B cell (primary cell): ENCODE results near the gene BMPR1A. TPM values are rescaled to one million over a fixed set of nuclear protein-coding genes. Genes with fewer than 3 reads are reported as not detected.

ENCODE experiments used
- ATAC-seq: fragments of 200-7000 bp; cut with Tn5 transposase; one replicate; pipeline ENCODE4 v1.10.0; 2021; ENCODE audit warnings: low read depth, mild to moderate bottlenecking, moderate number of reproducible peaks, moderate library complexity
- CTCF ChIA-PET: fragments of 350-600 bp; sonication (Branson Sonifier 250); formaldehyde crosslinking; loops from one replicate; lab custom pipeline; 2021; ENCODE audit warnings: antibody characterized with exemption, inconsistent platforms; lab: Charles Lee
- POLR2A ChIA-PET: fragments of 350-600 bp; sonication (Branson Sonifier 250); formaldehyde crosslinking; loops from one replicate; lab custom pipeline; 2021; ENCODE audit warnings: antibody characterized with exemption; lab: Charles Lee
- DNase-seq: peaks from one replicate; pipeline ENCODE4 v3.0.0; 2013
- H2AFZ ChIP-seq: 2 replicates; pipeline ENCODE4 v1.6.1; 2012; ENCODE audit warnings: mild to moderate bottlenecking, low read depth, low read length; ENCODE audit not compliant: insufficient read depth, poor library complexity, severe bottlenecking
- H3K27ac ChIP-seq, 2 donors: 1 replicate in 1 of 2; 2 replicates in 1 of 2; pipeline ENCODE4 v1.5.1; 2012 to 2013; ENCODE audit warnings: low read length in 2 of 2, mild to moderate bottlenecking in 2 of 2, moderate library complexity in 1 of 2
- H3K27me3 ChIP-seq, 4 experiments: fragments of 200-600 bp in 1 of 4; sonication (generic) in 1 of 4; replicated peaks in 1 of 4; 1 replicate in 2 of 4; 2 replicates in 2 of 4; pipeline versions ENCODE4 v1.6.1 to v1.7.0; 2013 to 2016; ENCODE audit warnings: low read length in 3 of 4, mild to moderate bottlenecking in 2 of 4, mixed read lengths in 1 of 4, moderate library complexity in 1 of 4; ENCODE audit not compliant: insufficient read depth in 4 of 4, control insufficient read depth in 3 of 4; ENCODE audit errors: control extremely low read depth in 1 of 4
- H3K36me3 ChIP-seq, 2 experiments: replicated peaks in 1 of 2; 1 replicate in 1 of 2; 2 replicates in 1 of 2; pipeline versions ENCODE4 v1.6.1 to v1.7.1; 2013; ENCODE audit warnings: low read length in 1 of 2; ENCODE audit not compliant: insufficient read depth in 2 of 2, control insufficient read depth in 1 of 2; ENCODE audit errors: control extremely low read depth in 1 of 2, extremely low read depth in 1 of 2
- H3K4me1 ChIP-seq, 2 donors: fragments of 200-600 bp in 1 of 2; sonication (generic) in 1 of 2; 1 replicate in 1 of 2; 2 replicates in 1 of 2; pipeline versions ENCODE4 v1.5.1 to v1.6.1; 2013 to 2017; ENCODE audit warnings: low read length in 2 of 2; ENCODE audit not compliant: control insufficient read depth in 2 of 2, insufficient read depth in 2 of 2
- H3K4me2 ChIP-seq: replicated peaks from 2 replicates; pipeline ENCODE3; 2012; ENCODE audit warnings: mild to moderate bottlenecking, low read depth, low read length; ENCODE audit not compliant: poor library complexity, severe bottlenecking
- H3K4me3 ChIP-seq, 5 experiments: fragments of 200-600 bp in 1 of 5; sonication (generic) in 1 of 5; 1 replicate in 3 of 5; 2 replicates in 2 of 5; pipeline versions ENCODE4 v1.5.1 to v1.7.0; 2011 to 2016; ENCODE audit warnings: low read length in 4 of 5, mild to moderate bottlenecking in 4 of 5, low read depth in 2 of 5, control low read depth in 1 of 5, moderate library complexity in 1 of 5; ENCODE audit not compliant: insufficient read depth in 1 of 5; ENCODE audit errors: control extremely low read depth in 1 of 5, extremely low read depth in 1 of 5
- H3K79me2 ChIP-seq: fragments of 200-600 bp; sonication (generic); one replicate; pipeline ENCODE4 v1.6.0; 2016; ENCODE audit warnings: low read length; ENCODE audit not compliant: control insufficient read depth, insufficient read depth
- H3K9ac ChIP-seq: fragments of 200-600 bp; sonication (generic); 2 replicates; pipeline ENCODE4 v1.6.1; 2017; ENCODE audit warnings: mild to moderate bottlenecking, low read length, moderate library complexity
- H3K9me3 ChIP-seq, 3 donors: one replicate each; pipeline versions ENCODE4 v1.6.1 to v1.7.1; 2013; ENCODE audit warnings: low read length in 2 of 3; ENCODE audit not compliant: control insufficient read depth in 2 of 3, insufficient read depth in 1 of 3; ENCODE audit errors: control extremely low read depth in 1 of 3
- H4K20me1 ChIP-seq: 2 replicates; pipeline ENCODE4 v1.6.0; 2012; ENCODE audit warnings: mild to moderate bottlenecking, low read length; ENCODE audit not compliant: insufficient read depth, control insufficient read depth, poor library complexity, severe bottlenecking
- H3K27ac Mint-ChIP-seq: one replicate; pipeline ENCODE4 v1.8.0; 2021; ENCODE audit warnings: mixed read lengths
- H3K27me3 Mint-ChIP-seq: one replicate; pipeline ENCODE4 v1.8.0; 2021; ENCODE audit warnings: mixed read lengths
- H3K4me1 Mint-ChIP-seq: one replicate; pipeline ENCODE4 v1.8.0; 2021; ENCODE audit warnings: mixed read lengths
- H3K4me3 Mint-ChIP-seq: one replicate; pipeline ENCODE4 v1.8.0; 2021; ENCODE audit warnings: mixed read lengths
- H3K9me3 Mint-ChIP-seq: one replicate; pipeline ENCODE4 v1.8.0; 2022; ENCODE audit warnings: mixed read lengths; ENCODE audit not compliant: insufficient read depth
- EZH2 ChIP-seq: IDR thresholded peaks from 2 replicates; pipeline ENCODE4 v1.6.1; 2012; ENCODE audit warnings: borderline replicate concordance, low read depth, mild to moderate bottlenecking, moderate library complexity, low read length; ENCODE audit not compliant: insufficient read depth, poor library complexity, severe bottlenecking
- WGBS: methylation state at CpG from one replicate; pipeline ENCODE4 v1.1.5; 2013; ENCODE audit warnings: missing lambda C conversion rate; ENCODE audit not compliant: insufficient coverage; 5-methylcytosine and 5-hydroxymethylcytosine counted together
- intact Hi-C: fragments of 100-400 bp; cut with micrococcal nuclease; formaldehyde crosslinking; loops from one replicate; pipeline ENCODE4 v1.10.0; 2022
- polyA plus RNA-seq: library from polyadenylated mRNA; depleted of rRNA; stranded (reverse); fragments of >200 nt; gene quantifications from 2 replicates; pipeline ENCODE4 v1.2.3, GENCODE V29; 2012
- total RNA-seq, 2 donors: library from RNA; stranded (reverse); fragments of 120-200 nt in 1 of 2; gene quantifications; 1 replicate in 1 of 2; 2 replicates in 1 of 2; pipeline versions ENCODE4 v1.2.3 to v1.2.4, GENCODE V29; 2013 to 2022
- TF ChIP-seq, protein P1 (sequence below): fragments of 200-600 bp; IDR thresholded peaks from one replicate; pipeline ENCODE4 v1.8.0; 2022; ENCODE audit warnings: antibody characterized with exemption, mild to moderate bottlenecking

Gene BMPR1A
- total and polyA plus RNA-seq, 2 donors (not counting 1 experiment from before 2014, with no cell fraction given), result 1.9 to 15.1 TPM

DNA sequence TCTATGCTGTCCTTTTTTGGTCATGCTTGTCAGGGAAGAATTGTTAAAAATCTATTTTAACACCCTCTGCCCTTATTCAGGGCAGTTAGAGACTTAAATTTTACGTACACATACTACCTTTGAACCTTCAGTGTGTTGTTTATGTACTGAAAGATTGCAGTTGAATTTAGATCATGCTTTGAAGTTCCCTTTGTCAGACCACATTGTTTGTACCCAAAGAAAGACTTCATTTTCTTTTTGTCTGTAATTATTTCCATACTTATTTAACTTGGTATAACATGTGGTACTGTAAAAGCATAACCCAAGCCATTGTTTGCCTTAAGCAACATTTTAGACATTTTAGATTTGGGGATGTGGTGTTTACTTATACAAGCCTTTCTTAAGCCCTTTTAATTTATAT lies 104.9 kb downstream of the BMPR1A start:
- no peak overlapping the region for H3K4me2 ChIP-seq

DNA sequence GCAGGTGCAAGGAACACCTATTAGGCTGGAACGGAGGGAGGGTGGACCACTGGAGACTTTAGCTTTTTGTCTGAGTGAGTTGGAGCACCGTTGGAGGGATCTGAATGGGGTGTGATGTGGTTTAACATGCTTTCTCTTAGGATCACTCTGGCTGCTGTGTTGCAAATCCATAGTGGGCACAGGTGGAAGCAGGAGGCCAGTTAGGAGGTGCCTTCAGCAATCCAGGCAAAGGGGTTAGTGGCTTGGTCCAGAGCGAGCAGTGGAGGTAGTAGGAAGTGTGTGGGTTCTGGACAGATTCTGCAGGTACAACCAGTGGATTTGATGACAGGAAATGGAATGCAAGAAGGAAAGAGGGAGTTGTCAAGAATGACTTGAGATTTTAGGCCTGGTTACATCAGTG lies 106.0 kb downstream of the BMPR1A start:
- TF ChIP-seq EZH2, result no peak
- TF ChIP-seq, protein P1, sequence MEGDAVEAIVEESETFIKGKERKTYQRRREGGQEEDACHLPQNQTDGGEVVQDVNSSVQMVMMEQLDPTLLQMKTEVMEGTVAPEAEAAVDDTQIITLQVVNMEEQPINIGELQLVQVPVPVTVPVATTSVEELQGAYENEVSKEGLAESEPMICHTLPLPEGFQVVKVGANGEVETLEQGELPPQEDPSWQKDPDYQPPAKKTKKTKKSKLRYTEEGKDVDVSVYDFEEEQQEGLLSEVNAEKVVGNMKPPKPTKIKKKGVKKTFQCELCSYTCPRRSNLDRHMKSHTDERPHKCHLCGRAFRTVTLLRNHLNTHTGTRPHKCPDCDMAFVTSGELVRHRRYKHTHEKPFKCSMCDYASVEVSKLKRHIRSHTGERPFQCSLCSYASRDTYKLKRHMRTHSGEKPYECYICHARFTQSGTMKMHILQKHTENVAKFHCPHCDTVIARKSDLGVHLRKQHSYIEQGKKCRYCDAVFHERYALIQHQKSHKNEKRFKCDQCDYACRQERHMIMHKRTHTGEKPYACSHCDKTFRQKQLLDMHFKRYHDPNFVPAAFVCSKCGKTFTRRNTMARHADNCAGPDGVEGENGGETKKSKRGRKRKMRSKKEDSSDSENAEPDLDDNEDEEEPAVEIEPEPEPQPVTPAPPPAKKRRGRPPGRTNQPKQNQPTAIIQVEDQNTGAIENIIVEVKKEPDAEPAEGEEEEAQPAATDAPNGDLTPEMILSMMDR, result no peak
- ChIA-PET CTCF (no interaction called here), POLR2A (no interaction called here)
- ATAC-seq (no peak), DNase-seq (no peak)
- H3K27me3 Mint-ChIP-seq, result no peaks in the 10 kb centered on the region
- H3K27me3 ChIP-seq, result no peaks in the 10 kb centered on the region
- H3K4me2 ChIP-seq, result no peak overlapping the region
- no peaks in the 10 kb centered on the region for H3K9me3 ChIP-seq
- H3K79me2 ChIP-seq, result no peaks in the 10 kb centered on the region
- 86% methylated on average over 3 of the region's 3 CpGs for WGBS
- H3K4me1 Mint-ChIP-seq, result no peaks in the 10 kb centered on the region
- H3K9me3 Mint-ChIP-seq, result no peaks in the 10 kb centered on the region
- H2AFZ ChIP-seq, result no peak overlapping the region
- intact Hi-C loops, result no loop called here
- H3K27ac Mint-ChIP-seq, result no peak overlapping the region
- no peaks in the 10 kb centered on the region for H3K36me3 ChIP-seq
- H3K27ac ChIP-seq, result no peak overlapping the region
- no peak overlapping the region for H3K9ac ChIP-seq
- no peaks in the 10 kb centered on the region for H4K20me1 ChIP-seq
- no peak overlapping the region for H3K4me3 Mint-ChIP-seq
- no peak overlapping the region for H3K4me3 ChIP-seq
- H3K4me1 ChIP-seq, result no peaks in the 10 kb centered on the region

More for the DNA sequence above, 104.9 kb downstream of the BMPR1A start:
- no peaks in the 10 kb centered on the region for H3K79me2 ChIP-seq
- no peaks in the 10 kb centered on the region for H3K27me3 ChIP-seq
- CTCF ChIA-PET, result no interaction called here
- TF ChIP-seq EZH2, result no peak
- TF ChIP-seq, protein P1, result no peak
- no peaks in the 10 kb centered on the region for H3K9me3 ChIP-seq
- WGBS, result no CpG with 5 or more reads among the region's 1 CpG
- Mint-ChIP-seq H3K27me3 (no peaks in the 10 kb centered on the region), H3K9me3 (no peaks in the 10 kb centered on the region), H3K4me1 (no peaks in the 10 kb centered on the region), H3K4me3 (no peak overlapping the region), H3K27ac (no peak overlapping the region)
- ATAC-seq, result no peak
- POLR2A ChIA-PET, result no interaction called here
- no peaks in the 10 kb centered on the region for H4K20me1 ChIP-seq
- H3K4me1 ChIP-seq, result no peaks in the 10 kb centered on the region
- no peak overlapping the region for H3K27ac ChIP-seq
- no peak overlapping the region for H2AFZ ChIP-seq
- H3K36me3 ChIP-seq, result no peaks in the 10 kb centered on the region
- H3K4me3 ChIP-seq, result no peak overlapping the region
- intact Hi-C loops, result no loop called here
- DNase-seq, result no peak
- no peak overlapping the region for H3K9ac ChIP-seq
